Right lung (tissue), 5 donors: ENCODE data around the gene FAM72B. TPM values are rescaled to one million over a fixed set of nuclear protein-coding genes. Genes with fewer than 3 reads are reported as not detected.
"Not testable (repeated sequence)": the region's sequence is repeated elsewhere in the genome, so short reads cannot be mapped to it uniquely, and the experiment has no call there.

Experiments
- DNase-seq, 2 donors: peaks; one replicate each; pipeline ENCODE4 v3.0.0-alpha.2; 2013
- polyA plus RNA-seq, 5 donors: library from polyadenylated mRNA; unstranded; fragments of 120-200 nt; gene quantifications; one replicate each; pipeline versions ENCODE4 v1.2.1 to v1.2.3, GENCODE V29; 2013; ENCODE audit warnings: inconsistent platforms in 1 of 5, low replicate concordance in 1 of 5; ENCODE audit not compliant: insufficient read length in 5 of 5, insufficient read depth in 1 of 5

The FAM72B gene
- polyA plus RNA-seq, 5 donors: 3.6 to 7.7 (median 5.0) TPM

GRCh38 chr1:121155671-121156358 is 28.3 kb downstream of the FAM72B start:
- peak in 1 of 2 donors; percentile 6 for DNase-seq

GRCh38 chr1:121154811-121155210 is 29.3 kb downstream of the FAM72B start:
- not testable (repeated sequence) for DNase-seq

- not testable (repeated sequence) for DNase-seq
Observed at GRCh38 chr1:121152788-121153187, 31.4 kb downstream of the FAM72B start.

- not testable (repeated sequence) for DNase-seq
Observed at GRCh38 chr1:121151294-121151693, 32.8 kb downstream of the FAM72B start.

GRCh38 chr1:121148489-121149190 is 35.5 kb downstream of the FAM72B start:
- not testable (repeated sequence) for DNase-seq

GRCh38 chr1:121140393-121140792 is 43.7 kb downstream of the FAM72B start:
- DNase-seq: not testable (repeated sequence)

- DNase-seq: not testable (repeated sequence)
Observed at GRCh38 chr1:121131494-121131893, 52.6 kb downstream of the FAM72B start.

GRCh38 chr1:121118480-121118824 is 65.7 kb downstream of the FAM72B start:
- peak; percentile 3 to 5 for DNase-seq

Other genes starting within 250 kb of the FAM72B start
- gene SRGAP2C, start 635 bp upstream of the FAM72B start, polyA plus RNA-seq: 10 to 100 TPM; 12.6 to 15.6 (median 15.2) TPM